ENCODE data around the gene CCNY. TPM values are rescaled to one million over a fixed set of nuclear protein-coding genes. Genes with fewer than 3 reads are reported as not detected.
A peak's percentile ranks its signal among the peaks of the same experiment; 100 is the strongest.

The CCNY gene
- total RNA-seq, 1 experiment from 2014 or later: 63.7 TPM

- peak; percentile 82 for DNase-seq (ENCODE audit: low read depth)
Measured at GRCh38 chr10:35331894-35332640, 4.2 kb upstream of the CCNY start.

DNA sequence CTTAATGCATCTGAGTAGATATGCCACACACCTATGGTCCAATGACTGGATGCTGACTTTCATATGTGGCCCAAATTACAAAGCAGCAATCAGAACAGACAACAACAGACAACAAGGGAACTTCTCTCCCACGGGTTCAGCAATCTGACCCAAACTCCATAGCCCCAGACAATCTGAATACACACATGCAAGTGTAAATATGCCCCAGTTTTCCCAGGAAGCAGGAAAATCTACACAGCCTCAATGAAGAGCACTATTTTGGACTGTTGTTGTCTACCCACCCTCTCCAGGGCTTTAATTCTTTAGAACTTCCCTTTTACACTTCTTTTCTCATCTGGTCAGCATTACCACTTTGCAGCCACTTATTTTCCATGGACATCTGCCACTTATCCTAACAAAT lies 2.0 kb upstream of the CCNY start:
- DNase-seq (ENCODE audit: low read depth): no peak

- peak; percentile 42 for DNase-seq (ENCODE audit: low read depth)
Measured at GRCh38 chr10:35335133-35336083, 901 bp upstream of the CCNY start.

GRCh38 chr10:35336921-35337823 lies 863 bp downstream of the CCNY start:
- peak; percentile 36 for DNase-seq (ENCODE audit: low read depth)

DNA sequence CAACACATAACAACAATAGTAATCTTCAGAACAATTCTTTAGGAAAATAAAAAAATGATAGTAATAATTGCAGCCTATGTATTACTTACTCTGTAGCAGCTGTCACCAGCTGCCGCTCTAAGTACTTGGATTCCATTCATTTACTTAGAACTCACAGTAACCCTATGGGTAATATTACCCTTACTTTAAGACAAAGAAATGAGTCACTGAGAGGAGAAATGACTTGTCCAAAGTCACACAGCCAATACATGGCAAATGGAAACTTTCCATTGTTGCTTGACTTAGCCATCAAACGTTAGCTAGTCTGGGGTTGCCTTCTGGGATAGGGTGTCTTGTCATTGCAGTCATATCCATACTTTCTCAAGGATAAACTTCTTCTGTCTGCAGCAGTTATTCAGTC lies 3.6 kb downstream of the CCNY start:
- peak; percentile 73 for DNase-seq (ENCODE audit: low read depth)

- DNase-seq (ENCODE audit: low read depth): peak; percentile 25
Measured at GRCh38 chr10:35340975-35341374, 4.7 kb downstream of the CCNY start.

DNA sequence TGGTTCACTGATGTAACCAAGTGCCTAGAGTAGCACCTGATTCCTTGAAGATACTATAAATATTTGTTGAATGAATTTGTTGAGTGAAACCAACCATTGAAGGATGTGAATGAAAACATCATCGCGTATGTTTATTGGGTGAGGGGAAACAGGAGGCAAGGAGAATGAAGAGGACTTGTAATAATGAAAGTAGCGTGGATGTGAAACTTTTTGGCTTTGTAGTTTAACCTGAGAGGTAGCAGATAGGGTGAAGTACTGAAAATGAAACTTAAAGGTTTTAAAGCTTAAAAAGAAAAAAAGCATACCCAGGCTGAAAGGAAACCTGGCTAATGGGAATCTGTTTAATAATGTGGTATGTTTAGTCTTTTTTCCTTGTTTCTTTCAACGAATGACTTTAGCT lies 5.2 kb downstream of the CCNY start:
- no peak for DNase-seq (ENCODE audit: low read depth)

GRCh38 chr10:35342183-35342753 lies 6.0 kb downstream of the CCNY start:
- no peak for DNase-seq (ENCODE audit: low read depth)

DNA sequence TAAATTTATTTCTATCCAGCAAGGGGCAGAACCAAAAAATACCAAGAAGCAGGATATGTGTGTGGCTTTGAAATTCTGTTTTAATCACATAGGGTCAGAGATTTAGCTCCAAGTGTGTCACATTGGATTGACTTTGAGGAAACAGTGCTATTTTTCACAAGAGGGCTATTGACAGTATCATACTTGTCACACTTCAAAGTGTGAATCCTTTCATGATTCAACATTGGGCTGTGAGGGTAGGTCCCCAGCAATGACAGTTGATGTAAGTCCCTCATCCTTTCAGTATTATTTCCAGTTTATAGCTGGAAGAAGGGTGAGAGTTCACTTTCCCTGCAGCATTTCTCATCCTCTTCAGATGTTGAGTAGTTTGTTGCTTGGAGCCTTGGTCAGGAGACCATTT lies 7.4 kb downstream of the CCNY start:
- DNase-seq (ENCODE audit: low read depth): no peak

DNA sequence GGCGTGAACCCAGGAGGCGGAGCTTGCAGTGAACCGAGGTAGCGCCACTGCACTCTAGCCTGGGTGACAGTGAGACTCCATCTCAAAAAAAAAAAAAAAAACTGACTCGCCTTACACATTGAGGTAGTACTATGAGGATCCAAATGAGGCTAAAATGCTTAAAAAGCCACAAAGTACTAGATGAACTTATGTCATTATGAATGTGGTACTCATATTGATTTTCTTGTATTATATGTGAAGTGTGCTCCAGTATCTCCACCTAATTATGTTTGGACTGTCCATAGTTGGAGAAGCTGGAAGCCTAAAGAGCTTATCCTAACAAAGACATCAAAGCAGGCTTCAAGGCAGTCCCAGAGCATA lies 9.1 kb downstream of the CCNY start:
- no peak for DNase-seq (ENCODE audit: low read depth)

DNA sequence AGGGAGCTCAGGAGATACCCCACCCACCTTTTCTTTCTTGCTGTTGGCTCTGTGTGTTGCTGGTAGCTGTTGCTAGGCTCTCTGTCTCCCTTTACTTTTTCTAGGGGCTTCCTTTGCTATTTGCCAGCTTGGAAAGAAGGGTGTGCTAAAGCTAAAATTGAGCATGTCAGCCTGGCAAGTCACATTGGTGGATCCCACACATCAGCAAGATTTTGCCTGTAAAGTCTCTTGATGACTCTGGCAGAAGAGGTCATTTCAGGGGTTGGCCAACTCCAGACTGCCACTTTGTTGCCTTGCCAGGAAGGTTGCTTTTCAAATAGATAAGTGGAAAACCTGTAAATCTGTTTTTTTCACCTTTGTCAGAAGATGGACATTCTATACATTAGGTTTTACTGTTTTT lies 9.9 kb downstream of the CCNY start:
- no peak for DNase-seq (ENCODE audit: low read depth)

- peak; percentile 28 for DNase-seq (ENCODE audit: low read depth)
Measured at GRCh38 chr10:35347121-35347562, 10.8 kb downstream of the CCNY start.

DNA sequence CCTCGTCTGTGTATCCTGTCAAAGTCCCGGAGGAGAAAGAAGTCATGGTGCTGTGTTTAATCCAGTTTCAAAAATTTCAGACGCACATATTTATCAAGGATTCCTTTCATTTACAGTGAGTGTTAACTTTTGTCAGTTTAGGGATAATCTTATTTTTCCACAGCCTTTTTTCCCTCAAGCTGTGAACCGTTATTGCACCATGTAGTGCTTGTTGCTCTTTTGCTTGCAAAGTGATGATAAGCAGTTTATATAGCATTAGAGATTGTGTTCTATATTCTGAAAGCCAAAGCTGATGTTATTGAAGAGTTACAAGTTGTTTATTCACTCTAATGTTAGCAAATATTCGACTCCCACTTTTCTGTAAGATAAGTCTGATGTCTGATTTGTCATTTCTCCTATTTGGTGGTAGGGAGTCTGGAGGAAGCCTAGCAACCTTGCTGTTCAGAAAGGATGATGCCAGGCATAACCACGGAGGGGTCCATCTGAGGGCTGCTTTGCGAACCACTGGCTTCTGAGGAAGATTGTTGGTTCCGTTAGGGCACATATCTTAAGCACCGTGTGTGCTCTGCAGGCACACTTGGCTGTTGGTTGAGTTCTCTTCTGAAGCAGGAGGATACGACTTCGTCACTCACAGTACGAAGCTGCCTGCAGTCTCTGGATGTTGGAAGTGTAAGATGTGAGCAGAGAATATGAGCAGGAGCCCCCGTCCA lies 11.7 kb downstream of the CCNY start:
- no peak for DNase-seq (ENCODE audit: low read depth)

DNA sequence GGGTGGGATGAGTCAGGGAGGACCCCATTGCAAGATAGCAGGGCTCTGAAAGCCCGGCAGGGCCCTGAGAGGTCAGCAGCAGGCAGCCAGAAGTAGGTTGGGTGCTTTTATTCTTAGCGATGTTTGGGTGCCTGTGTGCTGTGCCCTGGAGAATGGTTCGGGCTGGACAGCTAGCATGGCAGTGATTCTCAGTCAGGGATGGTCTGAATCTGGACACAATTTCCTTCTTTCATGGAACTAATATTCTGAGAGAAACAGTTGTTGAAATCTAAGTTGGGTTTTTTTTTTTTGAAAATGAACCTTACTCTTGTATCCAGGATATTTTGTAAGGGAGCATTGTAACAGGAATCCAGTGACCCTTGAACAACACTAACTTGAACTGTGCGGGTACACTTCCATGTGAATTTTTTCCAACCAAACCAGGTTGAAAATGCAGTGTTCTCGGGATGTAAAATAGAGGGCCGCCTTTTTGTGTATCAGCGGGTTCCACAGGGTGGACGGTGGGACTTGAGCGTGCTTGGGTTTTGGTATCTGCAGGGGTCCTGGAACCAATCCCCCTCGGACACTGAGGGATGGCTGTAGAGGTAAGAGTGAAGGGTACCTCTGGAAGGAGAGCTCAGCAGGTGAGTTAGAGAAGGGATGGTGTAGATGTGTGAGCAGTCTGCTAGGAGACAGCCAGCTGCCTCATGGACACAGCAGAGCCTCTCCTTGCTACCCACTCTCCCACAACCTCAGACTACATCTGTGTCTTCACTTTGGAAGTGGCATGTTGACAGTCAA lies 12.5 kb downstream of the CCNY start:
- DNase-seq (ENCODE audit: low read depth): no peak

DNA sequence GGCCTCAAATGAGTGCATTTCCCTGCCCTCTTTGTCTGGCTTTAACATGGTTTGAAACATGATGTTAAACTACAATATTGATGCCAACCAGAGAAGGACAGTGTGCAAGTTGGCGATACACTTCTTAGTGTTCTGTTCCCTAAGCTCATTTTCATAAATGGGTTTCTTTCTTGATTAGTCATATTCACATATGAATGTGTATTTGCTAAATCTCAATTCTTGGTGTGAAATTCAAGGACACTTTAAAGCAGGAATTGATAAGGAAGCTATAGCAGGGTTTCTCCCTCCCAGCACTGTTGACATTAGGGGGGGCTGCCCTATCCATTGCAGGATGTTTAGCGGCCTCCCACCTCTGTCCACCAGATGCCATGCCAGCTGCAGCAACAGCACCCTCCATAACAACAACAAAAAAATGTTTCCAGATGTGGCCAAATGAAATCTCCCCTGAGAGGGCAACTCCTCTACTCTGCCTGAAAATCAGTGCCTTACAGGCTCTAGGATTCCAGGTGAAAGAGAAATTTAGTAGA lies 13.1 kb downstream of the CCNY start:
- no peak for DNase-seq (ENCODE audit: low read depth)

GRCh38 chr10:35351021-35351420 lies 14.7 kb downstream of the CCNY start:
- DNase-seq (ENCODE audit: low read depth): no peak

DNA sequence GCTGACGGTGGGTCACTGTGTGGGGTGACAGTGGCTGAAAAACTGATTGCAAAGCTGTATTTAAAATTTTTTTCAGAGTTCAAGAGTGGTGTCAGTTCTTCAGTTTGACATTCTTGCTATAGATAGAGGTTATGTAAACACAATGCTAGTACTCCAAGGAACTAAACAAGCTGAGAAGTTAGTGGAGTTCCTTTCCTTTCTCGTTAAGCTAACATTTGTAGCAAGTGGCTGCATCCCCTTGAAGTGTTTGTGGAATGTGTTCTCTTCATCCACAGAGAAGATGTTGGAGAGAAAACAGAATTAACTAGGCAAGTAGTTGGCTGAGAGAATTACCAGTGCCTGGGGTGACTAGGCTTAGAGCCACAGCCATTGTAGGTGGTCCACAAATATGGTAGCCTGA lies 15.8 kb downstream of the CCNY start:
- no peak for DNase-seq (ENCODE audit: low read depth)

GRCh38 chr10:35352512-35352911 lies 16.2 kb downstream of the CCNY start:
- DNase-seq (ENCODE audit: low read depth): no peak

GRCh38 chr10:35353395-35353794 lies 17.1 kb downstream of the CCNY start:
- DNase-seq (ENCODE audit: low read depth): peak; percentile 34

DNA sequence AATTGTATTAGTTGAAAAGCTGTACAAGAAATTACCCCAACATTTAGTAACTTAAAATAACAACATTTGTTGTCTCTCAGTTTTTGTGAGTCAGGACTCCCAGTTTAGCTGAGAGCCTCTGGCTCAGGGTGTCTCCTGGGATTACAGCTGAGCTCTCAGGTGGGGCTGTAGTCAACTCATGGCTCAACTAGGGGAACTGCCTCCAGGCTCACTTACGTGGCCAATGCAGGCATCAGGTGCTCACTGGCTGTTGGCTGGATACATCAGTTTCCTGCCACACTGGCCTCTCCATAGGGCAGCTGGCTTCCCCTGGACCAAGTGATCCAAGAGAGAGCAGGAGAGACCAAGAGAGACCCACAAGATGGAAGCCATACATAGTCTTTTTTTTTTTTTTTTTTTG lies 17.5 kb downstream of the CCNY start:
- DNase-seq (ENCODE audit: low read depth): peak; percentile 65
